Panc1 (cell line): ENCODE measurements around the gene LIPC. TPM values are rescaled to one million over a fixed set of nuclear protein-coding genes. Genes with fewer than 3 reads are reported as not detected.

Experiments used
- ATAC-seq: fragments of 200-7000 bp; cut with Tn5 transposase; 2 replicates; pipeline ENCODE4 v1.9.1; 2020; ENCODE audit warnings: mild to moderate bottlenecking, moderate library complexity
- BruUV-seq: library from RNA; stranded (reverse); fragments of 400-500 nt; replicated peaks from 2 replicates; lab custom pipeline; 2021; lab: Mats Ljungman, UMichigan
- CTCF ChIA-PET: fragments of 300-600 bp; sonication (Branson Sonifier 250); formaldehyde crosslinking; loops from one replicate; lab custom pipeline; 2022; ENCODE audit warnings: antibody characterized with exemption; lab: Charles Lee
- POLR2A ChIA-PET: fragments of 300-600 bp; sonication (Branson Sonifier 250); formaldehyde crosslinking; loops from one replicate; lab custom pipeline; 2022; ENCODE audit warnings: antibody characterized with exemption; lab: Charles Lee
- DNase-seq: peaks from one replicate; pipeline ENCODE4 v3.0.0-alpha.2; 2010; ENCODE audit warnings: low read depth, low spot score
- H3K27ac ChIP-seq: 2 replicates; pipeline ENCODE4 v1.5.1; 2011; ENCODE audit warnings: mild to moderate bottlenecking, low read length, inconsistent platforms
- H3K27me3 ChIP-seq: fragments of 200-500 bp; sonication (Bioruptor generic); 2 replicates; pipeline ENCODE4 v1.6.0; 2014; ENCODE audit warnings: low read length, inconsistent platforms; ENCODE audit not compliant: control insufficient read depth, insufficient read depth
- H3K36me3 ChIP-seq: fragments of 200-500 bp; sonication (Bioruptor generic); 2 replicates; pipeline ENCODE4 v1.5.1; 2014; ENCODE audit warnings: inconsistent platforms, mild to moderate bottlenecking, low read length, moderate library complexity; ENCODE audit not compliant: control insufficient read depth, insufficient read depth
- H3K4me1 ChIP-seq: 2 replicates; pipeline ENCODE4 v1.5.1; 2011; ENCODE audit warnings: inconsistent platforms, mild to moderate bottlenecking, low read length, moderate library complexity; ENCODE audit not compliant: control insufficient read depth, insufficient read depth
- H3K4me3 ChIP-seq, 2 experiments: 2 replicates each; pipeline ENCODE4 v1.5.1; 2011 to 2012; ENCODE audit warnings: low read depth in 2 of 2, low read length in 2 of 2, mild to moderate bottlenecking in 2 of 2, inconsistent platforms in 1 of 2, moderate library complexity in 1 of 2
- H3K9me3 ChIP-seq: fragments of 200-500 bp; sonication (Bioruptor generic); 2 replicates; pipeline ENCODE4 v1.5.1; 2014; ENCODE audit warnings: low read depth, mild to moderate bottlenecking, inconsistent platforms, low read length, moderate library complexity; ENCODE audit not compliant: control insufficient read depth, insufficient read depth
- POLR2AphosphoS5 ChIP-seq: IDR thresholded peaks from 2 replicates; pipeline ENCODE4 v1.6.1; 2012; ENCODE audit warnings: mild to moderate bottlenecking, low read depth, low read length, moderate library complexity
- SIN3A ChIP-seq: IDR thresholded peaks from 2 replicates; pipeline ENCODE4 v1.6.1; 2012; ENCODE audit warnings: low read depth, mild to moderate bottlenecking, low read length, moderate library complexity, borderline replicate concordance; ENCODE audit not compliant: insufficient read depth
- TCF7L2 ChIP-seq: IDR thresholded peaks from 2 replicates; pipeline ENCODE4 v1.6.1; 2011; ENCODE audit warnings: mild to moderate bottlenecking, low read depth, low read length, inconsistent platforms
- in situ Hi-C: cut with HindIII; loops from 2 replicates; pipeline ENCODE4 v1.10.0; 2016; ENCODE audit warnings: low sequenced_read_pairs, low pct_unique_long_range_greater_than_20kb
- intact Hi-C: fragments of 100-400 bp; cut with micrococcal nuclease; formaldehyde crosslinking; loops from one replicate; pipeline ENCODE4 v1.10.0; 2022; ENCODE audit not compliant: unreplicated experiment
- total RNA-seq: library from RNA; stranded (reverse); gene quantifications from one replicate; pipeline ENCODE4 v1.2.1, GENCODE V29; 2021; ENCODE audit not compliant: unreplicated experiment
- TF ChIP-seq, protein P1 (sequence below): fragments of 450-650 bp; IDR thresholded peaks from 2 replicates; pipeline ENCODE4 v1.5.1; 2017; ENCODE audit warnings: mild to moderate bottlenecking
- TF ChIP-seq, protein P2 (sequence below), 2 experiments: IDR thresholded peaks; 2 replicates each; pipeline ENCODE4 v1.6.1; 2011 to 2012; ENCODE audit warnings: low read depth in 2 of 2, control low read depth in 1 of 2, low read length in 1 of 2, mild to moderate bottlenecking in 1 of 2, moderate library complexity in 1 of 2; ENCODE audit not compliant: insufficient read depth in 1 of 2

The LIPC gene
- total RNA-seq, 1 experiment from 2014 or later: not detected

DNA sequence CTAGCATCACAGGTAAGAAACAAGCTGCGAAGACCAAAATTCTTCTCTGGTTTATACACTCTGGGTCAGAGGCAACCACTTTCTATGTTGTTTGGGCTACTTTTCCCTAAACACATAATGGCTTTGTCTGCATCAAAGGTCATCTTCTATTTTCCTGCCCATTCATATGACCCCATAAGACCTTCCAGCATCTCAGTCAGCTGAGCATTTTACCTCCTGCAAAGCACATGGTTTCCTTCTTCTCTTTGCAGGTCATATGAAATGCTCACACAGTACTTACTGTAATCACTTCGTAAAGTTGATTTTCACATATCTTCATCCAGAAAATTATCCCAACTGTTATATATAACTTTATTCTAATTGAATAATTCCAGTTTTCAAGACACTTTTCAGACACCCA, 34.8 kb downstream of the LIPC start:
- Histone ChIP-seq H3K4me1 (peaks cover 3% of the 10 kb centered on the region; the same call in 1 of the 2 replicates), H3K9me3 (no peaks in the 10 kb centered on the region), H3K27me3 (no peaks in the 10 kb centered on the region), H3K27ac (no peak overlapping the region), H3K36me3 (no peaks in the 10 kb centered on the region), H3K4me3 (no peak overlapping the region)
- CTCF ChIA-PET: no interaction called here
- ATAC-seq (no peak), DNase-seq (no peak)
- in situ Hi-C loops: no loop called here
- intact Hi-C loops: no loop called here
- BruUV-seq: no TSS peak
- no peak for TF ChIP-seq TCF7L2
- TF ChIP-seq SIN3A: no peak
- TF ChIP-seq POLR2AphosphoS5: no peak
- TF ChIP-seq, protein P1, sequence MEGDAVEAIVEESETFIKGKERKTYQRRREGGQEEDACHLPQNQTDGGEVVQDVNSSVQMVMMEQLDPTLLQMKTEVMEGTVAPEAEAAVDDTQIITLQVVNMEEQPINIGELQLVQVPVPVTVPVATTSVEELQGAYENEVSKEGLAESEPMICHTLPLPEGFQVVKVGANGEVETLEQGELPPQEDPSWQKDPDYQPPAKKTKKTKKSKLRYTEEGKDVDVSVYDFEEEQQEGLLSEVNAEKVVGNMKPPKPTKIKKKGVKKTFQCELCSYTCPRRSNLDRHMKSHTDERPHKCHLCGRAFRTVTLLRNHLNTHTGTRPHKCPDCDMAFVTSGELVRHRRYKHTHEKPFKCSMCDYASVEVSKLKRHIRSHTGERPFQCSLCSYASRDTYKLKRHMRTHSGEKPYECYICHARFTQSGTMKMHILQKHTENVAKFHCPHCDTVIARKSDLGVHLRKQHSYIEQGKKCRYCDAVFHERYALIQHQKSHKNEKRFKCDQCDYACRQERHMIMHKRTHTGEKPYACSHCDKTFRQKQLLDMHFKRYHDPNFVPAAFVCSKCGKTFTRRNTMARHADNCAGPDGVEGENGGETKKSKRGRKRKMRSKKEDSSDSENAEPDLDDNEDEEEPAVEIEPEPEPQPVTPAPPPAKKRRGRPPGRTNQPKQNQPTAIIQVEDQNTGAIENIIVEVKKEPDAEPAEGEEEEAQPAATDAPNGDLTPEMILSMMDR: no peak
- POLR2A ChIA-PET: interaction anchor here (0.6 kb wide), 1 partner anchor 926 kb away, joined by 3 read pairs; no protein-coding TSS in a partner anchor

DNA sequence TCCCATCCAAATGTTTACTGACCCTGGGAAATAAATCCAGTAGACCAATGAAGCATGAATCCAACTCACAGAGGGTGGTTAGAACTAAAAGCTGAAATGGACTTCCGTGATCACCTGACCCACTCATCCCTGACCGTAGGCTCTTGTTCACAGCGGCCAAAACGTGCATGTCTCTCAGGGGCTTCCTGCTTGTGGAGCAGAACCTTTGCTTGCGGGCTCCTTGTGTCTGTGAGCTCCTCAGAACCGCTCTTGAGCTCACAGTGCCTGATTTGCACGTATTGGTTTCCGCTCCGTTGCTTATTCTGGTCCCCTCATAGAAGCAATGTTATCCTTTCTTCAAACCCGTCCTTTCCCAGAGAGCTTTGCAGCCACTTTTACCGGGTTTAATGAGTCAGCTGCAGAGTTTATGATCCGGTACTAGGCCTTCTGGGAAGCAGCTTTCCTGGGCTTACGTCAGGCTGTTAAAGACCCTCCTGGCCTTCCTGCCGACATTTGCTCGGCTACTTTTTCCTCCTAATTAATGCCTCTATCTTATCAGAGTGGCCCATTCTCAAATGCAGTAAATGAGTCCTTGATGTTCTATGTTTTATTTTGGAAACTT, 35.4 kb downstream of the LIPC start:
- POLR2A ChIA-PET: interaction anchor here (0.6 kb wide), 1 partner anchor 927 kb away, joined by 3 read pairs; no protein-coding TSS in a partner anchor
- CTCF ChIA-PET: no interaction called here
- BruUV-seq: no TSS peak
- ATAC-seq (no peak), DNase-seq (no peak)
- TF ChIP-seq, protein P2, sequence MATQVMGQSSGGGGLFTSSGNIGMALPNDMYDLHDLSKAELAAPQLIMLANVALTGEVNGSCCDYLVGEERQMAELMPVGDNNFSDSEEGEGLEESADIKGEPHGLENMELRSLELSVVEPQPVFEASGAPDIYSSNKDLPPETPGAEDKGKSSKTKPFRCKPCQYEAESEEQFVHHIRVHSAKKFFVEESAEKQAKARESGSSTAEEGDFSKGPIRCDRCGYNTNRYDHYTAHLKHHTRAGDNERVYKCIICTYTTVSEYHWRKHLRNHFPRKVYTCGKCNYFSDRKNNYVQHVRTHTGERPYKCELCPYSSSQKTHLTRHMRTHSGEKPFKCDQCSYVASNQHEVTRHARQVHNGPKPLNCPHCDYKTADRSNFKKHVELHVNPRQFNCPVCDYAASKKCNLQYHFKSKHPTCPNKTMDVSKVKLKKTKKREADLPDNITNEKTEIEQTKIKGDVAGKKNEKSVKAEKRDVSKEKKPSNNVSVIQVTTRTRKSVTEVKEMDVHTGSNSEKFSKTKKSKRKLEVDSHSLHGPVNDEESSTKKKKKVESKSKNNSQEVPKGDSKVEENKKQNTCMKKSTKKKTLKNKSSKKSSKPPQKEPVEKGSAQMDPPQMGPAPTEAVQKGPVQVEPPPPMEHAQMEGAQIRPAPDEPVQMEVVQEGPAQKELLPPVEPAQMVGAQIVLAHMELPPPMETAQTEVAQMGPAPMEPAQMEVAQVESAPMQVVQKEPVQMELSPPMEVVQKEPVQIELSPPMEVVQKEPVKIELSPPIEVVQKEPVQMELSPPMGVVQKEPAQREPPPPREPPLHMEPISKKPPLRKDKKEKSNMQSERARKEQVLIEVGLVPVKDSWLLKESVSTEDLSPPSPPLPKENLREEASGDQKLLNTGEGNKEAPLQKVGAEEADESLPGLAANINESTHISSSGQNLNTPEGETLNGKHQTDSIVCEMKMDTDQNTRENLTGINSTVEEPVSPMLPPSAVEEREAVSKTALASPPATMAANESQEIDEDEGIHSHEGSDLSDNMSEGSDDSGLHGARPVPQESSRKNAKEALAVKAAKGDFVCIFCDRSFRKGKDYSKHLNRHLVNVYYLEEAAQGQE (IDR thresholded peaks at IDR 0.05; ENCODE audit: insufficient read depth in 1 of 2, low read depth in 2 of 2, low read length in 1 of 2): no peak
- no peak for TF ChIP-seq POLR2AphosphoS5
- TF ChIP-seq, protein P1: no peak
- TF ChIP-seq TCF7L2: no peak
- no peak for TF ChIP-seq SIN3A
- no peak overlapping the region for H3K4me3 ChIP-seq
- no peaks in the 10 kb centered on the region for H3K36me3 ChIP-seq
- peaks cover 3% of the 10 kb centered on the region; the same call in 1 of the 2 replicates for H3K4me1 ChIP-seq
- intact Hi-C loops: no loop called here
- in situ Hi-C loops: no loop called here
- H3K9me3 ChIP-seq: no peaks in the 10 kb centered on the region
- H3K27ac ChIP-seq: no peak overlapping the region
- no peaks in the 10 kb centered on the region for H3K27me3 ChIP-seq
